GM19395 (cell line): ENCODE results near the gene MITF.
"Not testable (repeated sequence)": the region's sequence is repeated elsewhere in the genome, so short reads cannot be mapped to it uniquely, and the experiment has no call there.

ENCODE experiments used
- ATAC-seq: cut with Tn5 transposase; IDR thresholded peaks from one replicate; pipeline ENCODE4 v1.9.1; 2021; ENCODE audit warnings: mild to moderate bottlenecking, moderate library complexity; ENCODE audit not compliant: unreplicated experiment

Gene MITF

GRCh38 chr3:69901802-69902201, 162.5 kb downstream of the MITF start:
- ATAC-seq: no peak

GRCh38 chr3:69902386-69902785, 163.1 kb downstream of the MITF start:
- ATAC-seq: no peak

DNA sequence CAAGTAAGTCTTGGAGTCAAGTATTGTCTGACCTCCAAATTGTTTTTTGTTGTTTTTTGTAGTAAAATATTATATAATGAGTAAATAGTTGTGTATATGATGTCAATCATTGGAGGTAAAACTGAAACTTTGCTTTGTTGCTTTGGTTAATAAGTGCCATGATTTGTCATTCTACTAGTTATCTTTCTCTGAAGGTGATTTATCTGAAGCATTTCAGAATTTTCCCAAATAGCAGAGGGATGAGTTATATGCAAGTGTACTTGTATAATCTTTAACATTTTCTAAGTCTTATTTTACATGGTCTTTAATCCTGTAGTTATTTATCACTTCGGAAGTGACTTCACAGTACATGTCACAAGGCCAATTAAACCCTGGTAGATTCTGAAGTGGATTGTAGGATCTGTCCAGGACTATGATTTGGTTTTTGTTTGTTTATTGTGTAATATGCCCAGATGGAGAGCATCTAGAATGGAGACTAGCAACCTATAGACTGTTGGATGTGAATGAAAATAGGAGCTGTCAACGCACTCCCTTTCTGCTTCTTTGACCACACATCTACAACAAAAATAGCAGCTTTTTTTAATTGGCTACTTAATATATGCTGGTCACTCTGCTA, 167.2 kb downstream of the MITF start:
- no peak for ATAC-seq

- ATAC-seq: no peak
These were observed 168.3 kb downstream of the MITF start for GRCh38 chr3:69907554-69907953.

DNA sequence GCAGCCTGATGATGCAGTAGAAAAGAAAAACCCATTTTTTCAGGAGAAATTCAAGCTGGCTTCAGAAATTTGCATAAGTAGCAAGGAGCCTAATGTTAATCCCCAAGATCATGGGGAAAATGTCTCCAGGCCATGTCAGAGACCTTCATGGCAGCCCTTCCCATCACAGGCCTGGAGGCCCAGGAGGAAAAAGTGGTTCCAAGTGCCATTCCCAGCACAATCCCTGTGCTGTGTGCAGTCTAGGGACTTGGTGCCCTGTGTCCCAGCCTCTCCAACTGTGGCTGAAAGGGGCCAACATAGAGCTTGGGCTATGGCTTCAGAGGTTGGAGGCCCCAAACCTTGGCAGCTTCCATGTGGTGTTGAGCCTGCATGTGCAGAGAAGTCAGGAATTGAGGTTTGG, 170.6 kb downstream of the MITF start:
- not testable (repeated sequence) for ATAC-seq

- no peak for ATAC-seq
These were observed 174.2 kb downstream of the MITF start for GRCh38 chr3:69913422-69913821.

GRCh38 chr3:69914395-69914794, 175.1 kb downstream of the MITF start:
- no peak for ATAC-seq

DNA sequence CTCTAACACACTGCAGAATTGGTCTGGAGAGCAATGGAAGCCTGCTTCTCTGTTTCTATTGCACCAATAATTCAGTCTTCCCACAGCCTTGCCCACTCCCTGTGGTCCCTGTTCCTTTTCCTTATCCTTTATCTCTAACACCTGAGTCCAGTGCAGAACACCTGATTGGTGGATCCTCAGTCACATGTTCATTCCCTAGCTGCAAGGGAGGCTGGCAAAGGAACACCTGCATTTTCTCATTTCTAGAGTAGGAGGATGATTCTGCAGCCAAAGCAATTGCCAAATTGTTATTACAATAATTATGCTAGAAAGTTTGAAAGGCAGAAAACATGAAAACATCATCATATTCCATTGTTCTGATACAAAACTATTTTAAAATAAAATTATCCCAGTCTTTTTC, 176.5 kb downstream of the MITF start:
- ATAC-seq: no peak

- not testable (repeated sequence) for ATAC-seq
These were observed 180.7 kb downstream of the MITF start for GRCh38 chr3:69920009-69920408.

GRCh38 chr3:69921651-69922050, 182.4 kb downstream of the MITF start:
- ATAC-seq: no peak

DNA sequence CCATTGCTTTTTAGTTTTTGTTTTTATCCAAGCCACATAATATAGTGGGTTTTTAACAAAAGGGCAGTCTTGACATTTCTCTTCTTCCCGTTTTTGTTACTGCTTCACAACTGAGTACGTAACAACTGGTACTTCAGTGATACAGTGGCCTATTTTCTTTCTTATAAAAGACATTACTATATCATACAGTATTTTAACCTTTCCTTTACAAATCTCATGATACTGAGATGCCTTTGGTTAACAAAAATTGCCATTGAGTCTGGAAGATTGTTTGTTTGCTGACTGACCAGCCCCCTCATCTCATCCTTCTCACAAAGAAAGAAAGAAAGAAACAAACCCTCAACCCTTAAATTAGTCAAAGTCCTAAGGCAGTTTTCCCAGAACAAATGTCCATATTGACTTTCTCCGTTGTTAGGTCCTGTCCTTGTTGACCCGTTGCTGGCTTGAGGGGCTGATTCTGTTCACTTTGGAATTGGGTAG, 183.3 kb downstream of the MITF start:
- ATAC-seq: no peak

- ATAC-seq: no peak
These were observed 186.2 kb downstream of the MITF start for GRCh38 chr3:69925506-69925905.

- no peak for ATAC-seq
These were observed 187.1 kb downstream of the MITF start for GRCh38 chr3:69926385-69926784.

GRCh38 chr3:69927571-69927970, 188.3 kb downstream of the MITF start:
- ATAC-seq: no peak

GRCh38 chr3:69929019-69929418, 189.8 kb downstream of the MITF start:
- ATAC-seq: no peak

DNA sequence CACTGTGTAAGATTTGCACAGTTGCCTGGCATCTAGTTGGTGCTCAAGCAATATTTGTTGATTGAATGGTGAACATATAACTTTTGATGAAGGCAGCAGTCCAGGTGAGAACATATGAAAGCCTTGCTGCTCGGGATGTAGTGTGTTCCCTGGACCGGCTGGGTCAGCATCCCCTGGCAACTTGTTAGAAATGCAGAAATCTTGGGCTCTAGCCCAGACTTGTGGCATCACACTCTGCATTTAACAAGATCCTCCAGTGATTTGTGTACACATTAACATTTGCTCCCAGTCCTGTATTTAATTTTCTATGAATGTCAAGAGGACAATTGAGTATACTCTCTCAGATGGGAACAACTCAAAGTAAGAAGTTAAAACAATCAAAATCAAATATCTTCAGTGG, 191.3 kb downstream of the MITF start:
- ATAC-seq: no peak

DNA sequence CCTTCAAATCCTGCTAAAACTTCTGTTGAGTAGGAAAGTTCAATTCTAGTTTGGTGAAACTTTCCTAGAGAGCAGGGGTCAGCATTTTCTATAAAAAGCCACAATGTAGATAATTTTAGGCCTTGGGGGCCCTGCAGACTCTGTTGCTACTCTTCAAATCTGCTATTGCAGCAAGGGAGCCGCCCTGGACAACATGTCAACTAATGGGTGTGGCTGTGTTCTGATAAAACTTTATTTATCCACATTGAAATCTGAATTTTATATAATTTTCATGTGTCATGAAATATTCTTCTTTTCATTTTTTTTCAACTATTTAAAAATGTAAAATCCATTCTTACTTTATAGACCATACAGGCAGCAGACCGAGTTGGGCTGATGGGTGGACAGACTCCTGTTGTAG, 192.8 kb downstream of the MITF start:
- ATAC-seq: no peak

GRCh38 chr3:69932501-69932900, 193.2 kb downstream of the MITF start:
- ATAC-seq: no peak

DNA sequence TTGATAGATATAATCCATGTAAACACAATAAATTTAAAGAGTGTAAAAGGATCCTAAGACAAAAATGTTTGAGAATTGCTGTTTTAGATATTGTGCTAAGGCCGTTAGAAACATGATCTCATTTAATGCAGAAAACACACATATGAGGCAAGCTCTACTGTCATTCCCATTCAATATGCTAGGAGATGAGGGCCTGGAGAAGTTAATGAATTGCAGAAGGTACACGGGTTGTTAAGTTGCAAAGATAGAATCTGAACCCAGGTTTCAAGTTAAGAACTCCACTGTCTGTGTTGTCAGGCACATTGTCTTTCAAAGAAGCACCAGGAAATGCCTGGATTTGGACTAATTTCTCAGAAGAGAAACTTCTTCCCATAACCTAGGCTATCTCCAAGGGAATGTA, 195.1 kb downstream of the MITF start:
- no peak for ATAC-seq

DNA sequence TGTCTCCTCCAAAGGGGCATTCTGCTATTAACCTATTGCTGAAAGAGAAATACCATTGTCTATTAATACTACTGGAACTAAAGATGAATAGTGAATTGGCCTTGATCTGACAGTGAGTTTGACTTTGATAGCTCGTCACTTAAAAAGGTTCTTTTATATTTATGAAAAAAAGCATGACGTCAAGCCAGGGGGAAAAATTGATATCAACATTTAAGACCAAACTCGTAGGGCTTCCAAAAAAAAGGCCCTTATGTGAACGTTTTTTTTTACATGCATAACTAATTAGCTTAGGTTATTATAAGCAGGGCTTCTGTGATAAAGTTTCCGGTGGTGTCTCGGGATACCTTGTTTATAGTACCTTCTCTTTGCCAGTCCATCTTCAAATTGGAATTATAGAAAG, 197.0 kb downstream of the MITF start:
- ATAC-seq: no peak

DNA sequence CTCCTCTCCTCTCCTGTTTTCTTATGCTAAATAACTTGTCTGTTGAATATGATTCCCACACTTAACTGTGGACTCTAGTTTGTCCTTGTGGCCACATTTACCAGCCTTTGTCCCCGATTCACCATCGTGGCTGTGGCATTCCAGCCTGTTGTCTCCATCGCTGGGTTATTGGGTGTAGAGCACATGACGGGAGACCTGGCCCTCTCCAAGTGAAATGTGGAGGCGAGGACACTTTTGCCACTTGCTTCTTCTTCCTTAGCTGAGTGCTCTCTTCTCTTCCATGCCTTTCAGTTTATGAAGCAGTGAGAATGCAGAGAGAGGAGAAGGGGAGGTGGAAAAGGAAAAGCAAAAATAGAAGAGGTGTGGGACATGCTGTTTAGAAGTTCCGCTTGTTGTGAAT, 198.8 kb downstream of the MITF start:
- ATAC-seq: no peak

- no peak for ATAC-seq
These were observed 199.7 kb downstream of the MITF start for GRCh38 chr3:69938931-69939330.

- ATAC-seq: no peak
These were observed 201.8 kb downstream of the MITF start for GRCh38 chr3:69941037-69941436.
